Endometrium (tissue), 2 donors: ENCODE results near the gene BTN3A1.

ENCODE experiments used
- FAIRE-seq: peaks from 2 replicates; lab custom pipeline; 2012; peaks lifted over from hg19 to GRCh38; lab: Jason Lieb, UNC
- donor health status: control.
- donor health status: control.

BTN3A1 gene

DNA sequence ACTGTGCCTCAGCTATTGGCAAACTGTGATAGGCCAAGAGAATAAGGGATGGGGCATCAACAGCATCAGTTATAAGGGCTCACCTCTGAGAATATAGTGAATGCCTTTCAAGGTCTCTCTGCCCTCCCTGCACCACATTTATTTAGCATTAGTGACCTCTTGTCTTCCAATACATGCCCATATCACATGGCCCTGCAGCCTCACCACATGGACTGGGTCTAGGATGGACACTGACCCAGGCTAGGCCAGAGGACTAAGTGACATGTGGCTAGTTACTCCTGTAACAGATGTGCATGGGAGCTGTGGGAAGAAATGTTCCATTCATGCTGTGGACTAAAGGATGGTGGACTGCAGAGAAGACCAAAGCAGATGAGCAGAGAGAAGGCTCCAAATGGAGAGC lies 22.3 kb upstream of the BTN3A1 start:
- FAIRE-seq = no peak

DNA sequence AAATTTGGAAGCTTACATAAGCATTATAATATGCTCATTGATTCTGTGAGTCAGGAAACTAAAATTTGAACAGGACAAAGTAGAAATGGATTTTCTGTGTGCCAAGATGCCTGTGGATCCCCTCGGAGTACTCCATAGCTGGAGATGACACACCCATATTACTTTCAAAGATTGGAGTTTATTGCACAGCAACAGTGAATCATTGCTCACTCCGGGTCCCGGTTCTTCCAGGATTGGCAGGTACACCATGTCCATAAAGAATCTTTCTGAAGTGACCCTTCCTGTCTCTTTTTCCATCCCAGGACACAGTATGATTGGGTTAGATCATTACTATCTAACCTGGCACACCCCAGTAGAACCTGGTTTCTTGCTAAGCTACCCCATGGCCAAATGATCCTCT lies 21.8 kb upstream of the BTN3A1 start:
- FAIRE-seq = no peak

DNA sequence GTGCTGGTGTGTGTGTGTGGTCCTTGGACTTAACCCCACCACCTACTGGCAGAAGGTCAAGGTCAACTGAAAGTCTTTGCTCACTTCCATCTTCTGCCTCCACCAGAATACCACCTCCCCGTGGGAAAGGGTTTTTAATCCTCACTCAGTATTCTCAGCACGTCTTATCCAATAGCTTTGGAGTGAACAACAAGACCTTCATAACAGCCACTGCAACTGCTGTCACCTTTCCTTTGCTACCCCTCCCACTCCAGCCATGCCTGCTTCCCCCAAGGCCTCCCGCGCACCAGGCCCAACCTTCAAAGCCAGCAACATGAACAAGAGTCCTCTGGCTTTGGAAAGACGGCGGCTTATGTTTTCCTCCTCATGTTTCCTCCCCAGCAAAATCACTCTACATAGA lies 20.0 kb upstream of the BTN3A1 start:
- no peak for FAIRE-seq

DNA sequence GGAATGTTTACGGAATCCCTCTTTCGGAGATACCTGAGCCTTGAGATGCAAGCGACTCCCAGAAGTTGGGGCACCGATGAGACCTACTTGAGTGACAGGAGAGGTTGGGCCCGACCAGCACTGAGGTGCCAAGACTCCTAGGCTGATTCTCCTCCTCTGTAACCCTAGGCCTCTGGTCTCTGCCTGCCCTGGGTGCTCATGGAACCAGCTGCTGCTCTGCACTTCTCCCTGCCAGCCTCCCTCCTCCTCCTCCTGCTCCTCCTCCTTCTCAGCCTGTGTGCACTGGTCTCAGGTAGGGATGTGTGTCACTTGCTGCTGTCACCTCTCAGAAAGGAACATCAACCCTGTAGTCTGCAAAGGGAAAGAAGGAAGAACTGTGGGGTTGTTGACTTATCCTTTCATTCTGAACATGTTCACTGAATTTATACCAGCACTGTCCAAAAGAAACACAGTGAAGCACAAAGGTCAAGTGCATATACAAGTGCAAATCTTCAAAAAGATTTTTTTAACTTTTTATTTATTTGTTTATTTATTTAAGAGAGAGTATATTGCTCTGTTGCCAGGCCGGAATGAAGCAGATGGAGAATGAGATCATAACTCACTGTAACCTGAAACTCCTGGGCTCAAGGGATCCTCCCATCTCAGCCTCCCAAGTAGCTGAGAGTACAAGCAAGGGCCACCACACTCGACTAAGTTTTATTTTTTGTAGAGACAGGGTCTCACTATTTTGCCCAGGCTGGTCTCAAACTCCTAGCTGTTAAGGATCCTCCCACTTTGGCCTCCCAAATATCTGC lies 18.3 kb upstream of the BTN3A1 start:
- FAIRE-seq = no peak

DNA sequence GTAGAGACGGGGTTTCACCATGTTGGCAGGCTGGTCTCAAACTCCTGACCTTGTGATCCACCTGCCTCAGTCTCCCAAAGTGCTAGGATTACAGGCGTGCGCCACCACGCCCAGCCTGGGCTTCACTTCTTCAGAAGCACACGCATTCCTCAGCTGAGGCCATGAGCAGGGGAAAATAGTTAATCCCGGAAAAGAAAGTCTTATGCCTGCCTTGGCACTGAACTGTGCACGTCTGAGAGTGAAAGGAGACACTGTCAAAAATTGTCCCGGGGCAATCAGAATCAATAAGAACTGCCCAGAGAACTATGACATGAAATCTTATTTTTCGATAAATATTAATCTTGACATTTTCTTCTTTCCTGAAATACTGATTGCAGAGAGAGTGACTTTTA lies 16.3 kb upstream of the BTN3A1 start:
- no peak for FAIRE-seq

DNA sequence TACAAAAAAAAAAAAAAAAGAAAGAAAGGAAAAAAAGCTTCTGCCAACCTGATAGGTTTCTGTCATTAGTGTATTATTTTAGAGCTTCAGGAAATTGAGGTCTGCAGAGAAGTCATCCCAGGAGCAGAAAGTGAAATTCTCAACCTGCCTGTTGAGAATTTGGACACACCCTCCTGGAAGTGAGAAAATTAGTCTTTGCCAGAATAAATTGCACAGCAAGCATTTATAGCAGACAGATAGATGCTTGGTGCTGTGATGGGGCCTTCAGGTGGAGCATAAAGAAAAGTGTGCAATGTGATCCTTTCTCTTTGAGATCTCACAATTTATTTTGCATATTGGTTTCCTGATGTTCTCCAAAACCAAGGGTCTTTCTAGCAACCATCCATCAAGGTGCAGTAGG lies 14.5 kb upstream of the BTN3A1 start:
- FAIRE-seq = no peak

DNA sequence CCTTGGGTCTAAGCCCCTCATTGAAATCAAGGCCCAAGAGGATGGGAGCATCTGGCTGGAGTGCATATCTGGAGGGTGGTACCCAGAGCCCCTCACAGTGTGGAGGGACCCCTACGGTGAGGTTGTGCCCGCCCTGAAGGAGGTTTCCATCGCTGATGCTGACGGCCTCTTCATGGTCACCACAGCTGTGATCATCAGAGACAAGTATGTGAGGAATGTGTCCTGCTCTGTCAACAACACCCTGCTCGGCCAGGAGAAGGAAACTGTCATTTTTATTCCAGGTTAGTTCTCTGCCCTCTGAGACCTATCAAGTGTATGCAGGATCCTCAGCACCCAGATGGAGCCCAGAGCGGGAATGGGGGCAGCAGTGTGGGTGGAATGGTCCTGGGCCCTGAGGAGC lies 14.1 kb upstream of the BTN3A1 start:
- no peak for FAIRE-seq

DNA sequence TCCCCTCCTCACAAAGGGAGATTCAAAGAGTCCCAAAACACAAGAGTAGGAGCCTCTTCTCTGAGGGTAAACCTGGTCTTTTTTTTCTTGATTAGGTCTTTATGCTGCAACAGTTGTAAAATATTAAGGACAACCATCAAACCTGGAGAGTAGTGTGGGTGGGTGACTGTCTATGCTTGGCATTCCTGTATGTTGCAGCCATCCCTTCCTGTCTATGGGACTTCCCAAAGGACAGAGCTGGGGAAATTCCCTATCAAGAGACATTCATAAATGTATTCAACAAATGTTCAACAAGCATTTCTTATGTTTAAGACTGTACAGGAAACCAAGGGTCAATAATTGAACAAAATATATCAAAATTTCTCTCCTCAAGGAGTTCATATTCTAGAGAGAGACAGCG lies 13.6 kb upstream of the BTN3A1 start:
- FAIRE-seq = no peak

DNA sequence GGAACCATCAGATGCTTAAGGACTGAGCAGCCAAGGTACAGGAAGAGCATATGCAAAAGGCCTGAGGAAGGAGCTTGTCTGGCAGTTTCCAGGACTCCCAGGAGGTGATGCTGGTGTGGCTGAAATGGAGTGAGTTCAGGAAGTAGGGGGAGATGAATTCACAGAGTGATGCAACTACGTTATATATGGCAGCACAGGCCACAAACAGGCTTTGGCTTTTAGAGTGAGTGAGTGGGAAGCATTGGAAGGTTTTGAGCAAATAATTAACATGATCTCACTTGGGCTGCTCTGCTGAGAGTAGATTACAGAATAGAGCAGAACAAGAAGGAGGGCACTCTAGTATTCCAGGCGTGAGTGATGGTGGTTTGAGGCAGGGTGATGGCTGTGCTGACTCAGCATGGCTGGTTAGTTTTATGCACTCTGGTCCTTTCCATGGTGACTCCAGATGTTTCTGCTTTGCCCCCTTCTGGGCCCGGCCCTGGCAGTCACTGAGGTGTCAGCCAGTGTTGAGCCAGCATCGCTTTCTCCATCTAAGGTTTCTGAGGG lies 12.7 kb upstream of the BTN3A1 start:
- FAIRE-seq = no peak

DNA sequence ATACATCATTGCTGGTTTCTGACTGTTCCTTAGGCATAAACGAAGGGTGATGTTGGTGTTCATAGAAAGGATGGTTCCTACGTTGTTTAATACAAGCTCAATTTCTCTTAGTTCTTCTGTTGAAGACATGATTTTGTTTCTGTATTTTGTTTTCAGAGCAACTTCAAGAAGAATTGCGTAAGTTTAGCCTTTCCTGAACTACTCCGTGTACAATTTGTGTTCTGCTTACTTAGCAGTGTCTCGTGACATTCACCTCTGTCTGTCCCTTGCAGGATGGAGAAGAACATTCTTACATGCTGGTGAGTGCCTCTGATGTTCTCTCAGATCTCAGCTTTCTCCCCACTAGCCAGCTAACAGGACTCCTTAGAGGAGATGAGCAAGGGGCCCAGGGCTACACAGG lies 11.5 kb upstream of the BTN3A1 start:
- no peak for FAIRE-seq

DNA sequence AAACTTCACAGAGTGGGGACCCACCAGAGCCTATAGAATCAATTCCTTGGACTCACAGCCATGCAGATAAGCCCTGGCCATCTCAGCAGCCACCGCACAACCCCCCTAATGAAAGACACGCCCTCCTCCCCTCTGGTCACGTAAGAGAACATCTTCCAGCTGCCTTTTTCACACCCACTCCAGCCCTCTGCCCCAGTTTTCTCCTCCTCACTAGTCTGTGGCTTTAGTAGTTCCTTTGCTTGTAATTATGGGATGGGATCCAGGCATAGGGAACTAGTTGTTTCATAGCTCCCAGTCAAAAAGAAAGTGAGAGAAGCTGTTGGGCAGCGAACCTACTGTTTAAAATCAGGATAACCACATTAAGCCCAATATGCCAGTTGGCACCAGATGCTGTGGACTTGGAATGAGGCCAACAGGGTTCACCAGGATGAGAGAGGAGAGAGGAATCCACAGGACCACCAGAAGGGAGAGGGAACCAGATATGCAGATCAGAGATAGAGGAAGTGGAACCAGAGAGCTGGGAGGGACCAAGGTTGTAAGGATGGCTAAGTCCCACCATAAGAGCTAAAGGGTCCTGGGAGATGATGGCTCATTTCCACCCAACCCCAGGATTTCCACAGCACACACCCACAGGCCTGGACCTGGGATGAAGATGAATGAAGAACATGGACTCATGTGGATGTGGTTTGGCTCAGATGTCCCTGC lies 9.0 kb upstream of the BTN3A1 start:
- no peak for FAIRE-seq

DNA sequence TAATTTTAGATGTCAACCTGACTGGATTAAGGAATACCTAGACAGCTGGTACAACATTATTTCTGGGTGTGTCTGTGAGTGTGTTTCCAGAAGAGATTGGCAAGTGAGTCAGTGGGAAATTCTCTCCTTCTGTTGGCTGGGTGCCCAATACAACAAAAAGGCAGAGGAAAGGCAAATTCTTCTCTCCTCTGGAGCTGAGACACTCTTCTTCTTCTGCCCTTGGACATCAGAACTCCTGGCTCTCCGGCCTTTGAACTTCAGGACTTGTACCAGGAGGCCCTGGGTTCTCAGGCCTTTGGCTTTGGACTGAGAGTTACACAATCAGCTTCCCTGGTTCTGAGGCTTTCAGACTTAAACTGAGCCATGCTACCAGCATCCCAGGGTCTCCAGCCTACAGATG lies 7.8 kb upstream of the BTN3A1 start:
- no peak for FAIRE-seq

DNA sequence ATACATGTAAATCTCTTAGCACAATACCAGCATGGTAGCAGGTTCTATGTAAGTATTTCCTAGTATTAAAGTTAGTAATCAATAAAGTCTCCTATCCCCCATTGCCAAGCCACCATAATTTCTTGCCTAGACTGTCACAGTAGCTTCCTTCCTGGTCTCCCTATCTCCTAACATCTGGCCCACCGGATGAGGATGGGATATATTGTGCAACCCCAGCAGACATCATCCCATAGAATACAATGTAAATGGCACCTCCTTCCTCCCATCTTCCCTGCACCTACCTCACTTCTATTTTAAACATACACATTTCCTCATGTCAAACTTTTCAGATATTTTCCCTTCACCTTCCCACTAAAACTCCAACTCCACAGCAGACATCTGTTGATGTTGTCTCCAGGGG lies 3.5 kb upstream of the BTN3A1 start:
- FAIRE-seq = no peak

DNA sequence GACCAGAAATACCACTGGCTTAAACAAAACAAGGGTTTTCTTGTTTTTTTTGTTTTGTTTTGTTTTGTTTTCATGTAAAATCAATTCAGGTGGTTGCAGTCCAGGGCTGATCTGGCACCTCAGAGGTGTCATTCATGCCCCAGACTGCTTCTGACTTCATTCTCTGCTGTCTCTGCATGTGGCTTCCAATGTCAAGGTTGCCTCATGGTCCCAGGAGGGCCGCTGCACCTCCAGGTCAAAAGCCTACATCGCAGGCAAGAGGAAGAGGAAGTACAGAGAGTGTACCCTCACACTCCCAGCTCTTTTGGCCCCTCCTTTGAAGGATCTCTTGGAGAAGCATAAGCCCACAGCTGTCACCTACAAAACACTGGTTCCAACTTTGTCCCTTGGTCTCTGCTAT lies 1.4 kb upstream of the BTN3A1 start:
- FAIRE-seq = no peak

DNA sequence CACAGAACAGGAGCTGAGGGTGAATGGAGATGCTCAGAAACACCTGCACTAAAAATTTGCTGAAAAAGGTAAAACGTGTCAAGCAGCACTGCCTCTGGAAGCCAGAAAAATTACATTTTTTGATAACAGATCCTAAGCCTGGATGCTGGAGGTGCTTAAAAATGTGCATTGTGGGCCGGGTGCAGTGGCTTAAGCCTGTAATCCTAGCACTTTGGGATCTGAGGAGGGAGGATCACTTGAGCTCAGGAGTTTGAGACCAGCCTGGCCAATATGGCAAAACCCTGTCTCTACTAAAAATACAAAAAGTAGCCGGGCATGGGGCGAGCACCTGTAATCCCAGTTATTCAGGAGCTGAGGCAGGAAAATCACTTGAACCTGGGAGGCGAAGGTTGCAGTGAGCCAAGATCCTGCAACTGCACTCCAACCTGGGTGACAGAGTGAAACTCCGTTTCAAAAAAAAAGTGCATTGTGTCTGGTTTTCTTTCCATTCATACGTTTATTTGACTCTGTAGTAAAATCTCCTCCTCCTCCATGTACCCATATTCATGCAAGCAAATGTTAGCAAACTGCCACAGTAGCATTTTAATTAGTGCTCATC lies 587 bp upstream of the BTN3A1 start:
- no peak for FAIRE-seq

DNA sequence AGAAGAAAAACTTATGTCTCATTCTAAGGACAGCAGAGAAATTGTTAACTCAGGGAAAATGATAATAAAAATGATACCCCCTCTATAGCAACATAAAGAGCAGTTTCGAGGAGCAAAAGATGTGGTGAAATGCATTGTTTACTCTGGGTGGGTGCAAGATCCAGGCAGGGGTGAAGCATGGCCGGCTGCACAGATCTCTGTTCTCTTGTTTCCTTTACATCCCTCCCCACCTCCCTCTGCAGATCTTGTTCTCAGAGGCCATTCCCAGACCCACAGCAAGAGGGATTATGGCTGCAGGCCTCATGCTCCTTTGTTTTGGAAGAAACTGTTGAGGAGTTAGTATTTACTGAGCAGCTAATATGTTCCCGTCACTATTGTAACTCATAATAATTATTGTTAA lies 1.8 kb downstream of the BTN3A1 start:
- FAIRE-seq = no peak

DNA sequence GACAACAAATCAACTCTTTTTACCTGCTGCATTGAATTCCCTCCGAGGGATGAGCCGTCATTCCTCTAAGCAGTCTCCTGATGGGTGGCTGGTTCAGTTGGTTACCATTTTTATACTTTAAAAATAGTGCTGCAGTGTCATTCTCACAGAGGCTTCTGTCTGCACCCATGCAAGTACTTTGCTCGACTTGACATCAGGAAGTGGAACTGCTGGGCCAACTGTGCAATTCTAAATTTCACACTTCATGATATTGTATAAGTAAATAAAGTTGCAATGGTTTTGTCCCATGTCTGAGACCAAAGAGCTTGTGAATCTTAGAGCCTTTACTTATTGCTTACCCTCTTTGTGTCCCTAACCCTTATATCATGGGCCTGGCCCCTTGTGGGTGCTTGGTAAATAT lies 2.5 kb downstream of the BTN3A1 start:
- FAIRE-seq = no peak

DNA sequence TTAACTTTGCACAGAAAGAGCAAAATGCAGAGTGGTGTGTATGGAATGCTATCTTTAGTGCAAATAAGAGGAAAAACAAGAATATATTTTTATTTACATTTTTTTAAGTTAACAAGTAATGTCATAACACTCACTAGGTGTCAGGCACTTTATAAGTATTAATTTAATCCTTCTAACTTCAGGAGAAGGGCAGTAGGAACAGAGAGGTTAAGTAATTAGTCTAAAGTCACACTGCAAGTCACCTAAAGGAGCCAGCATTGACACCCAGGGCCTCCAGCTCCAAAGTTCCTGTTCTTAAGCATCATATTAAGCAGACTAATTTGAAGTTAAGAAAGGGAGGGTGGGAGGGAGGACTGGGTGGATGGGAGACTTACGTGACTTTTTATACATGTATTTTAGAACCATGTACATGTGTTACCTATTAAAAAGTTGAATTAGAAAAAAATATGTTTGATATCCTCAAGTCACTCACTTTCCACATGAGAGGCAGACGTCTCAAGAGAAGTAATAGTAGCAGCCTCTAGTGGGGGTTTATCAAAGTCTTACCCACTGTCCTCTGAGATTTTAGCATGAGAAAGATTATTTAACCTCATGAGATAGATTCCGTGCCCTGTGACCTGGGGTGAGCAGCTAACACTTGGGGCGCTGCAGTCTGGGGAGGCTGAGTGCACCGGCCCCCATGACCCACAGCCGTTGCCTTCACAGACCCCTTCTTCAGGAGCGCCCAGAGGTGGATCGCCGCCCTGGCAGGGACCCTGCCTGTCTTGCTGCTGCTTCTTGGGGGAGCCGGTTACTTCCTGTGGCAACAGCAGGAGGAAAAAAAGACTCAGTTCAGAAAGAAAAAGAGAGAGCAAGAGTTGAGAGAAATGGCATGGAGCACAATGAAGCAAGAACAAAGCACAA lies 7.0 kb downstream of the BTN3A1 start:
- no peak for FAIRE-seq

DNA sequence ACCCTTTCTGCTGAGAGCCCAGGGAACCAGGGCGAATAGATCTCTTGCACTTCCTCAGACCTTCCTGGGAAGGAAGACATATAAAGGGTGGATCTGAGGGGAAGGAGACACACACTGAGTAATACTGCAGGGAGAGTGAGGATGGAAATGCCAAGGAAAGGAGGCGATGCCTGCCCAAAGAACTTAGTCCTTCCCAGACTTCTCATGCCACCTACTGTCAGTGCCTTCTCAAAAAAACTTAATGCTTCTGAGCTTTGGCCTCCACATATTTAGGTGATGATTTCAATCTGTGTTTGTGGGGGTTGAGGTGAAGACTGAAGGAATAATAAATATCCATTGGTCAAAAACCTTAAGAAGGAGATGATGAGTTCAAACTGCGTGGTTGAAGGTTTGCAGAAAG lies 9.7 kb downstream of the BTN3A1 start:
- no peak for FAIRE-seq

DNA sequence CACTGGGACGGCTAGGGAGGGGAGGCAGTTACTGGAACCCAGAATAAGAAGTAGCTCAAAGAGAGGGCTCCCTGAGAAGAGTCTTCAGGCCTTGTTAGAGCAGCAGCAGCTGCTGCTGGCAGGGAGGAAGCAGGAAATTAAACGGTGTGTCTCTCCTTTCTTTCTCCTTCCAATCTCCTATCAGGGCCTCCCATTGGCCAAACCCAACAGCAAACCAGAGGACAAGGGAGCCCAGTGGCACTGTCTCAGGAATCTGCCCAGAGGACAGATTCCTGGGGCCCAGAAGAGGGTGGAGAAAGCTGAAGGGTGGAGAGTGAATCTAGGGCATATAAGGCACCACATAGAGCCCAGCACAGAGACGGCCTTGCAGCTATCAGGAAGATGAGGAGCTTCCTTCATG lies 10.2 kb downstream of the BTN3A1 start:
- FAIRE-seq = no peak

DNA sequence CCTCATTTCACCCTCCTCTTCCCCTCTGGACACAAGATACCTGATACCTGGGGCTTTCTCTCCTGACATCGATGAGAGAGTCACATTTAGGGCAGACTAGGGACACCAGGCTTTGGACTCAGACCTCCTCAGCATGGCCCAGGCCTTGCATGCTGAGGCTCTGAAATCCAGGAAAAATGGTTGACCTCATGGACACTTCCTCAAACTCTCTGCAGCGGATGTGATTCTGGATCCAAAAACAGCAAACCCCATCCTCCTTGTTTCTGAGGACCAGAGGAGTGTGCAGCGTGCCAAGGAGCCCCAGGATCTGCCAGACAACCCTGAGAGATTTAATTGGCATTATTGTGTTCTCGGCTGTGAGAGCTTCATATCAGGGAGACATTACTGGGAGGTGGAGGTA lies 10.9 kb downstream of the BTN3A1 start:
- FAIRE-seq = no peak

DNA sequence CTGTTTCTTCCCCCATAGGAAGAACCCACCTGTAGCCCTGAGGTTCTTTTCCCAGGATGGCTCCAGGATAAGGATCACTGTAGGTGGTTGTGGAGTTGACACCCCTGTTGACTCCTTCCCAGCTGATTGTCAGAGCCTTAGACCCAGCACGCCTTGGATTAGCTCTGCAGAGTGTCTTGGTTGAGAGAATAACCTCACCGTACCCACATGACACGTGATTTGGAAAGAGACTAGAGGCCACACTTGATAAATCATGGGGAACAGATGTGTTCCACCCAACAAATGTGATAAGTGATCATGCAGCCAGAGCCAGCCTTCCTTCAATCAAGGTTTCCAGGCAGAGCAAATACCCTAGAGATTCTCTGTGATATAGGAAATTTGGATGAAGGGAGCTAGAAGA lies 12.2 kb downstream of the BTN3A1 start:
- FAIRE-seq = no peak
